ENCODE measurements around the gene ILKAP. TPM values are rescaled to one million over a fixed set of nuclear protein-coding genes. Genes with fewer than 3 reads are reported as not detected.

The ILKAP gene, protein sequence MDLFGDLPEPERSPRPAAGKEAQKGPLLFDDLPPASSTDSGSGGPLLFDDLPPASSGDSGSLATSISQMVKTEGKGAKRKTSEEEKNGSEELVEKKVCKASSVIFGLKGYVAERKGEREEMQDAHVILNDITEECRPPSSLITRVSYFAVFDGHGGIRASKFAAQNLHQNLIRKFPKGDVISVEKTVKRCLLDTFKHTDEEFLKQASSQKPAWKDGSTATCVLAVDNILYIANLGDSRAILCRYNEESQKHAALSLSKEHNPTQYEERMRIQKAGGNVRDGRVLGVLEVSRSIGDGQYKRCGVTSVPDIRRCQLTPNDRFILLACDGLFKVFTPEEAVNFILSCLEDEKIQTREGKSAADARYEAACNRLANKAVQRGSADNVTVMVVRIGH
- 26.5 and 29.5 TPM in 2 replicates for total RNA-seq

- DNase-seq (ENCODE audit: low read depth): no peak
- H3K27me3 ChIP-seq (ENCODE audit: control insufficient read depth, insufficient read depth, low read length): no peaks in the 10 kb centered on the region
- no peak for TF ChIP-seq CTCF (IDR thresholded peaks at IDR 0.05; ENCODE audit: insufficient read depth, low read length, poor library complexity, severe bottlenecking)
- peak within 1 kb of the TSS; percentile 74 for H3K4me3 ChIP-seq (ENCODE audit: low read depth, low read length)
- H3K36me3 ChIP-seq (ENCODE audit: control insufficient read depth, insufficient read depth, low read length): no peaks in the 10 kb centered on the region
These were observed at the start of gene ILKAP for GRCh38 chr2:238203094-238203972. Gene ILKAP, minus strand, starts transcription at chr2:238203695. Its CDS starts 142 bp downstream, at chr2:238203553.

GRCh38 chr2:238252766-238253630, 49.5 kb upstream of the ILKAP start:
- TF ChIP-seq CTCF (IDR thresholded peaks at IDR 0.05; ENCODE audit: insufficient read depth, low read length, poor library complexity, severe bottlenecking): no peak
- DNase-seq (ENCODE audit: low read depth): no peak
- Histone ChIP-seq H3K36me3 (ENCODE audit: control insufficient read depth, insufficient read depth, low read length) (no peaks in the 10 kb centered on the region), H3K27me3 (ENCODE audit: control insufficient read depth, insufficient read depth, low read length) (no peaks in the 10 kb centered on the region), H3K4me3 (ENCODE audit: low read depth, low read length) (no peak overlapping the region)

DNA sequence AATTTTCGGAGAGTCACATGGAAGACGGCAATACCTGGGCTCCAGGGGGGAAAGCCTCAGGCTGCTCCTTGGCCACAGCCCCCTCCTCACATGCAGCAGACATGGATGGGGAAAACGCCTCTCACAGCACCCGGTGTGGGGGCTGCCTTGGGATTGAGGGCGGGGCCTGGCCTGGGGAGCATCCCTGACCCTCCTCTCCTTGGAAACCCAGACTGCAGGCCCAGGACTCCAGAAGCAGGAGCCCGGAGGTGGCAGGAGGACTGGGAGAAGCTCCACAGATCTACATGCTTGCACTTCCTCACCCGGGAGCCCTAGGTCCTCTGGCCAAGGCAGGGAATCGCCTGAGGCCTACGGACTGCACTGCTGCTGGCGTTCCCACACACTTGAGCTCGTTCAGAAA, 48.5 kb upstream of the ILKAP start:
- TF ChIP-seq CTCF (IDR thresholded peaks at IDR 0.05; ENCODE audit: insufficient read depth, low read length, poor library complexity, severe bottlenecking): no peak
- no peak for DNase-seq (ENCODE audit: low read depth)
- Histone ChIP-seq H3K27me3 (ENCODE audit: control insufficient read depth, insufficient read depth, low read length) (no peaks in the 10 kb centered on the region), H3K36me3 (ENCODE audit: control insufficient read depth, insufficient read depth, low read length) (no peaks in the 10 kb centered on the region), H3K4me3 (ENCODE audit: low read depth, low read length) (no peak overlapping the region)

DNA sequence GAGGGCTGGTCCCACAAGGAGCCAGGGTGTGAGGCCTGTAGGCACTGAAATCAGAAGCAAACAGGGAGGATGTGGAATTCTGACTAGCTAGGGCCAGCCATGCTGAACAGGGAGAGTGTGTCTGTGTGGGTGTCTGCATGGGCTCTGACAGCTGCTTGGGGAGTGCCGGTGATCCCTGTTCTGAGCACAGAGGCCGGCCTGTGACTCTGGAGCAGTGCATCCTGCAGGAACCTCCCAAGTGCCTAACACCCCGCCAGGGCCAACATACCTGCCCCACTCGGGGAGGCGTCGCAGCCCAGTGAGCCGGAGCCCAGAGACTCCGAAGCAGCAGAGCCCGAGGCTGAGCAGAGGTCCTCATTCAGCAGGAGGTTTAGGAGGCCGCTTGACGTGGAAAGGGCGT, 47.8 kb upstream of the ILKAP start:
- no peak for TF ChIP-seq CTCF (IDR thresholded peaks at IDR 0.05; ENCODE audit: insufficient read depth, low read length, poor library complexity, severe bottlenecking)

DNA sequence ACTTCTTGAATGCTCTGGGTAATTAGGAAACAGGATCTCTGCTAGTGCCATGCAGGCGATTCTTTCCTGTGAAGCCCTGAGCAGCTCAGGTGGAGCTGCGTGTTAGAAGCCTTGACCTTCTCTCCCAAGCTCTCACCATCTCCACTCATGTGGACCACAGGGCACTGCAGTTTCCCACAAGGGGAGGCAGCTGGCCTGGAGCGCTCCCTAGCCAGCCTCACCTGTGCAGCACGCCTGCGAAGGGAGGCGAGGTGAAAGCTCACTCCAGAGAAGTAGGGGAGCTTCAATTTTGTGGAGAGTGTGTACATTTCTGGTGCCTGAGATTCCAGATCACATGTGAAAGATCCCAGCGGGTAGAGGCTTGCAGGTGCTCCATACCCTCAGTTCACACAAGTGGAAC, 47.4 kb upstream of the ILKAP start:
- TF ChIP-seq CTCF (IDR thresholded peaks at IDR 0.05; ENCODE audit: insufficient read depth, low read length, poor library complexity, severe bottlenecking): no peak
- Histone ChIP-seq H3K4me3 (ENCODE audit: low read depth, low read length) (no peak overlapping the region), H3K36me3 (ENCODE audit: control insufficient read depth, insufficient read depth, low read length) (no peaks in the 10 kb centered on the region), H3K27me3 (ENCODE audit: control insufficient read depth, insufficient read depth, low read length) (no peaks in the 10 kb centered on the region)
- no peak for DNase-seq (ENCODE audit: low read depth)

More for the DNA sequence above, 47.8 kb upstream of the ILKAP start:
- H3K4me3 ChIP-seq (ENCODE audit: low read depth, low read length): no peak overlapping the region
- no peak for DNase-seq (ENCODE audit: low read depth)
- no peaks in the 10 kb centered on the region for H3K36me3 ChIP-seq (ENCODE audit: control insufficient read depth, insufficient read depth, low read length)
- H3K27me3 ChIP-seq (ENCODE audit: control insufficient read depth, insufficient read depth, low read length): no peaks in the 10 kb centered on the region

Data from kidney epithelial cell (primary cell).